ENCODE data around the gene CDC42EP4.
A peak's percentile ranks its signal among the peaks of the same experiment; 100 is the strongest.

Gene CDC42EP4

DNA sequence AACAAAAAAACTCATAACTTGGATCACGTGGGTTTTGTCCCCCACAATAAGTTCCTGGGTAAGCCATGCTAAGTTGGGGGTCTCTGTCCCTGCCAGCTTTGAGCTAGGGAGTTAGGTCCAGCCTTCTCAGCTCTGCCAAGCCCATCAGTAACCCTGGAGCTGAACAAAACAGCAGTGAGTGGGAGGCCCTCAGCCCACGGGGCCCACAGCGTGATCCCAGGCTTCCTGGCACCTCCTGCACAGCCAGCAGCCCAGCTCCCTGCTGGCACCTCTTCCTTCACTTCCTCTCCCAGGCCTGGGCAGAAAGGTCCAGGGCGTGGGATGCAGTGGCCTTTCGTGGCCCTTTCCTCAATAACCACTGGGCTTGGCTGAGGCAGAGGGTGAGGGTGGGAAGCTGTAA lies 35.5 kb upstream of the CDC42EP4 start:
- no peak for TF ChIP-seq SNAI2 (CRISPR knock-in tag; IDR thresholded peaks at IDR 0.05)
- no peak for TF ChIP-seq ZNF70 (CRISPR knock-in tag; IDR thresholded peaks at IDR 0.05)
- no peak for TF ChIP-seq ZFP30 (CRISPR knock-in tag; IDR thresholded peaks at IDR 0.05)
- no peak for TF ChIP-seq ZNF8 (CRISPR knock-in tag; IDR thresholded peaks at IDR 0.05)
- TF ChIP-seq CSDC2 (CRISPR knock-in tag; IDR thresholded peaks at IDR 0.05): no peak

DNA sequence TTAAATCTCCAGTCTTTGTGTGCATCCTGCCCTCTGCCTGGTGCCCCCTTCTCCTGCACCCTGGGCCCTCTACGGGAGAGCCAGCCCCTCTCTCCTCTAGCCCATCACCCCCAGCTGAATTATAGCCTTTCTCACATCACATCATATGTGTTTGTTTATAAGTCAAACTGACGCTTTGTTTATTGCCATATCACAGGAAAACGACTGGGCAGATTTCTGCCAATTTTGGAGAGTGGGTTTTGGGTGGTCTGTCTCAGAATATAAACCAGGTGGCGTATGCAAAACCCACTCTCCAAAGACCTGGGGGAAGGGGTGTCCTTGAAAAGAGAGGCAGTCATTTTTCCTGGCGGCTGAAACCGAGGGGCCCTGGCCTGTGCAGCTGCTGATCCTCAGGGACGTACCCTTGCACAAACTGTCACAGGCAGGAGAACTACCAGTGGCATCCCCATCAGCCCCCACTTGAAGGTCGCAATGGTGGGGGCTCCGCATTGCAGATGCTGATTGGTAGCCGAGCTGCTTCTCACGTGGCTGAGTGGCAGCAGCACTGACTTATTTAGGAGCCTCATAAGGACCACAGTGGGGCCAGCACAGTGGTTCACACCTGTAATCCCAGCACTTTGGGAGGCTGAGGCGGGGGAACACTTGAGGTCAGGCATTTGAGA lies 34.8 kb upstream of the CDC42EP4 start:
- no peak for ATAC-seq
- no peak for TF ChIP-seq RARB (CRISPR knock-in tag; IDR thresholded peaks at IDR 0.05)
- no peak for TF ChIP-seq TCF4 (CRISPR knock-in tag; IDR thresholded peaks at IDR 0.05; ENCODE audit: borderline replicate concordance)
- no peak for TF ChIP-seq ZNF8 (CRISPR knock-in tag; IDR thresholded peaks at IDR 0.05)
- TF ChIP-seq ISL1 (CRISPR knock-in tag; IDR thresholded peaks at IDR 0.05): no peak
- no peak for TF ChIP-seq ESRRG (CRISPR knock-in tag; IDR thresholded peaks at IDR 0.05)
- TF ChIP-seq, protein P1, sequence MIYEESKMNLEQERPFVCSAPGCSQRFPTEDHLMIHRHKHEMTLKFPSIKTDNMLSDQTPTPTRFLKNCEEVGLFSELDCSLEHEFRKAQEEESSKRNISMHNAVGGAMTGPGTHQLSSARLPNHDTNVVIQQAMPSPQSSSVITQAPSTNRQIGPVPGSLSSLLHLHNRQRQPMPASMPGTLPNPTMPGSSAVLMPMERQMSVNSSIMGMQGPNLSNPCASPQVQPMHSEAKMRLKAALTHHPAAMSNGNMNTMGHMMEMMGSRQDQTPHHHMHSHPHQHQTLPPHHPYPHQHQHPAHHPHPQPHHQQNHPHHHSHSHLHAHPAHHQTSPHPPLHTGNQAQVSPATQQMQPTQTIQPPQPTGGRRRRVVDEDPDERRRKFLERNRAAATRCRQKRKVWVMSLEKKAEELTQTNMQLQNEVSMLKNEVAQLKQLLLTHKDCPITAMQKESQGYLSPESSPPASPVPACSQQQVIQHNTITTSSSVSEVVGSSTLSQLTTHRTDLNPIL (CRISPR knock-in tag; IDR thresholded peaks at IDR 0.05; ENCODE audit: low read depth): no peak
- TF ChIP-seq ZNF70 (CRISPR knock-in tag; IDR thresholded peaks at IDR 0.05): no peak
- TF ChIP-seq, protein P2, sequence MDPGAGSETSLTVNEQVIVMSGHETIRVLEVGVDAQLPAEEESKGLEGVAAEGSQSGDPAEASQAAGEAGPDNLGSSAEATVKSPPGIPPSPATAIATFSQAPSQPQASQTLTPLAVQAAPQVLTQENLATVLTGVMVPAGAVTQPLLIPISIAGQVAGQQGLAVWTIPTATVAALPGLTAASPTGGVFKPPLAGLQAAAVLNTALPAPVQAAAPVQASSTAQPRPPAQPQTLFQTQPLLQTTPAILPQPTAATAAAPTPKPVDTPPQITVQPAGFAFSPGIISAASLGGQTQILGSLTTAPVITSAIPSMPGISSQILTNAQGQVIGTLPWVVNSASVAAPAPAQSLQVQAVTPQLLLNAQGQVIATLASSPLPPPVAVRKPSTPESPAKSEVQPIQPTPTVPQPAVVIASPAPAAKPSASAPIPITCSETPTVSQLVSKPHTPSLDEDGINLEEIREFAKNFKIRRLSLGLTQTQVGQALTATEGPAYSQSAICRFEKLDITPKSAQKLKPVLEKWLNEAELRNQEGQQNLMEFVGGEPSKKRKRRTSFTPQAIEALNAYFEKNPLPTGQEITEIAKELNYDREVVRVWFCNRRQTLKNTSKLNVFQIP (CRISPR knock-in tag; IDR thresholded peaks at IDR 0.05; ENCODE audit: borderline replicate concordance, low read depth): no peak
- TF ChIP-seq CSDC2 (CRISPR knock-in tag; IDR thresholded peaks at IDR 0.05): no peak
- no peak for TF ChIP-seq SNAI2 (CRISPR knock-in tag; IDR thresholded peaks at IDR 0.05)
- no peak for TF ChIP-seq PPARA (CRISPR knock-in tag; IDR thresholded peaks at IDR 0.05; ENCODE audit: borderline replicate concordance)
- no peak for TF ChIP-seq OSR1 (CRISPR knock-in tag; IDR thresholded peaks at IDR 0.05)
- TF ChIP-seq GLIS3 (CRISPR knock-in tag; IDR thresholded peaks at IDR 0.05): no peak
- TF ChIP-seq, protein P3, sequence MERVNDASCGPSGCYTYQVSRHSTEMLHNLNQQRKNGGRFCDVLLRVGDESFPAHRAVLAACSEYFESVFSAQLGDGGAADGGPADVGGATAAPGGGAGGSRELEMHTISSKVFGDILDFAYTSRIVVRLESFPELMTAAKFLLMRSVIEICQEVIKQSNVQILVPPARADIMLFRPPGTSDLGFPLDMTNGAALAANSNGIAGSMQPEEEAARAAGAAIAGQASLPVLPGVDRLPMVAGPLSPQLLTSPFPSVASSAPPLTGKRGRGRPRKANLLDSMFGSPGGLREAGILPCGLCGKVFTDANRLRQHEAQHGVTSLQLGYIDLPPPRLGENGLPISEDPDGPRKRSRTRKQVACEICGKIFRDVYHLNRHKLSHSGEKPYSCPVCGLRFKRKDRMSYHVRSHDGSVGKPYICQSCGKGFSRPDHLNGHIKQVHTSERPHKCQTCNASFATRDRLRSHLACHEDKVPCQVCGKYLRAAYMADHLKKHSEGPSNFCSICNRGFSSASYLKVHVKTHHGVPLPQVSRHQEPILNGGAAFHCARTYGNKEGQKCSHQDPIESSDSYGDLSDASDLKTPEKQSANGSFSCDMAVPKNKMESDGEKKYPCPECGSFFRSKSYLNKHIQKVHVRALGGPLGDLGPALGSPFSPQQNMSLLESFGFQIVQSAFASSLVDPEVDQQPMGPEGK (CRISPR knock-in tag; IDR thresholded peaks at IDR 0.05; ENCODE audit: borderline replicate concordance): no peak
- no peak for TF ChIP-seq ZC3H10 (CRISPR knock-in tag; IDR thresholded peaks at IDR 0.05)

More for the DNA sequence above, 35.5 kb upstream of the CDC42EP4 start:
- ATAC-seq: no peak

DNA sequence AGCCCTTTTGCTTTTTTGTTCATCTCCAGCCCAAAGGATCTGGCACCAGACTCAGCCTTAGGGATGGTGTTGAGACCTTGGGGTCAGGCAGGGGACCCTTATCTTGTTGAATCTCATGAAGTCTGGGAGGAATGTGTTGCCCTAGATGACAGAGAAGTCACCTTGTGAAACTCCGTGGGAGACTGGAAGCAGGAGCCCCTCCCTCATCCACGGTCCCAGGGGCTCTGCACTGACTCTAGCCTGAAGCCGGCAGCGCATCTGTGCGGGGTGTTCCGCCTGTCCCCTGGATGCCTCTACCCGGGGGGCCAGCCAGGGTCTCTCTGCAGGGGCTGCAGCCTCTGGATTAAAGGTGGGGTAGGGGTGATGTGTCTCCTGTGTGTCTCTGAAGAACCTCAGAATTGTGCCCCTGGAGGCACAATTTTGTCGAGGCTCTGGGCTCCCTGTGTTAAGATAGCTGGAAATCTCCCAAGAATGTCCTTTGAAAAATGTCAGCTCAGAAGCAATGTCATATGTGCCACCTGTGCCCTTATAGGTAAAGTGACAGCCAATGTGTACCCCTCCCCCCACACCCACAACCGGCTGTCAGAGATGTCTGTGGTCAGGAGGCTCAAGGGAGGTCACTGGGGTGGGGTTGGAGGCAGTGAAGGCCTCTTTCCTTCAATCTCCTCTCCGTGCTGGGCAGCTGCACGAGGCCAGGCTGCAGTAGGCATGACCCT lies 32.1 kb upstream of the CDC42EP4 start:
- ATAC-seq: peak; percentile 5; the same call in 1 of the 3 replicates
- no peak for TF ChIP-seq ISL1 (CRISPR knock-in tag; IDR thresholded peaks at IDR 0.05)
- no peak for TF ChIP-seq PPARA (CRISPR knock-in tag; IDR thresholded peaks at IDR 0.05; ENCODE audit: borderline replicate concordance)
- TF ChIP-seq GLIS3 (CRISPR knock-in tag; IDR thresholded peaks at IDR 0.05): no peak
- no peak for TF ChIP-seq ZNF565 (CRISPR knock-in tag; conservative IDR thresholded peaks at IDR 0.05; ENCODE audit: low read depth)

DNA sequence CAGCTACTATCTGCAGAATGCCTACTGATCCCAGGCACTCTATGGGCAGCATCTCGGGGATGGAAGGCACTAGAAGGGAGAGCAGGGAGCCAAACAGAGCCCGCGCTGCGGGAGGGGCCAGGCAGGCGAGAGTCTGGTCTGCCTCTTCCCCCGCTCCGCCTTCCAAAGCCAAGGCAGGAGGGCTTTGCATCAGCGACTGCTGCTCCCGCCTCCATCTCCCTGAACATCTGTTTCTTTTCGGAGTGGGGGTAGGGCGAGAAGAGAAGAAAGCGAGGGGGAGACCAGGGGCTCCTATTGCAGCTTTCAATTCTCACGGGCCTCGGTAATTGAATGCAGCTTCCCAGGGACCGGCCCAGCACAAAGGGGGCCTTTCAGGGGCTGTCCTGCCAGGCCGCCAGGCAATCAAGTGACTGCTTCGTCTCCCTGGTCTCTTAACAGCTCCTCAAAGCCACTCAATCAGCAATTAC lies 31.4 kb upstream of the CDC42EP4 start:
- ATAC-seq: peak; percentile 86
- TF ChIP-seq ZNF565 (CRISPR knock-in tag; conservative IDR thresholded peaks at IDR 0.05; ENCODE audit: low read depth) (no peak; the same call in 1 of the 2 replicates), GLIS3 (CRISPR knock-in tag; IDR thresholded peaks at IDR 0.05) (no peak), ZNF70 (CRISPR knock-in tag; IDR thresholded peaks at IDR 0.05) (no peak), ZNF8 (CRISPR knock-in tag; IDR thresholded peaks at IDR 0.05) (no peak), ZFP3 (CRISPR knock-in tag; IDR thresholded peaks at IDR 0.05) (0 out of 2 replicates have a peak, but pooled peaks have one; percentile 6), TCF4 (CRISPR knock-in tag; IDR thresholded peaks at IDR 0.05; ENCODE audit: borderline replicate concordance) (peak; percentile 87), ESRRG (CRISPR knock-in tag; IDR thresholded peaks at IDR 0.05) (no peak), ZC3H10 (CRISPR knock-in tag; IDR thresholded peaks at IDR 0.05) (no peak), BACH2 (CRISPR knock-in tag; IDR thresholded peaks at IDR 0.05; ENCODE audit: borderline replicate concordance) (no peak)
- TF ChIP-seq, protein P4, sequence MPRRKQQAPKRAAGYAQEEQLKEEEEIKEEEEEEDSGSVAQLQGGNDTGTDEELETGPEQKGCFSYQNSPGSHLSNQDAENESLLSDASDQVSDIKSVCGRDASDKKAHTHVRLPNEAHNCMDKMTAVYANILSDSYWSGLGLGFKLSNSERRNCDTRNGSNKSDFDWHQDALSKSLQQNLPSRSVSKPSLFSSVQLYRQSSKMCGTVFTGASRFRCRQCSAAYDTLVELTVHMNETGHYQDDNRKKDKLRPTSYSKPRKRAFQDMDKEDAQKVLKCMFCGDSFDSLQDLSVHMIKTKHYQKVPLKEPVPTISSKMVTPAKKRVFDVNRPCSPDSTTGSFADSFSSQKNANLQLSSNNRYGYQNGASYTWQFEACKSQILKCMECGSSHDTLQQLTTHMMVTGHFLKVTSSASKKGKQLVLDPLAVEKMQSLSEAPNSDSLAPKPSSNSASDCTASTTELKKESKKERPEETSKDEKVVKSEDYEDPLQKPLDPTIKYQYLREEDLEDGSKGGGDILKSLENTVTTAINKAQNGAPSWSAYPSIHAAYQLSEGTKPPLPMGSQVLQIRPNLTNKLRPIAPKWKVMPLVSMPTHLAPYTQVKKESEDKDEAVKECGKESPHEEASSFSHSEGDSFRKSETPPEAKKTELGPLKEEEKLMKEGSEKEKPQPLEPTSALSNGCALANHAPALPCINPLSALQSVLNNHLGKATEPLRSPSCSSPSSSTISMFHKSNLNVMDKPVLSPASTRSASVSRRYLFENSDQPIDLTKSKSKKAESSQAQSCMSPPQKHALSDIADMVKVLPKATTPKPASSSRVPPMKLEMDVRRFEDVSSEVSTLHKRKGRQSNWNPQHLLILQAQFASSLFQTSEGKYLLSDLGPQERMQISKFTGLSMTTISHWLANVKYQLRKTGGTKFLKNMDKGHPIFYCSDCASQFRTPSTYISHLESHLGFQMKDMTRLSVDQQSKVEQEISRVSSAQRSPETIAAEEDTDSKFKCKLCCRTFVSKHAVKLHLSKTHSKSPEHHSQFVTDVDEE (CRISPR knock-in tag; IDR thresholded peaks at IDR 0.05): peak; percentile 41; the same call in 1 of the 2 replicates
- TF ChIP-seq, protein P2 (CRISPR knock-in tag; IDR thresholded peaks at IDR 0.05; ENCODE audit: borderline replicate concordance, low read depth): no peak
- TF ChIP-seq, protein P3 (CRISPR knock-in tag; IDR thresholded peaks at IDR 0.05; ENCODE audit: borderline replicate concordance): peak; percentile 91; the same call in 1 of the 2 replicates
- TF ChIP-seq, protein P1 (CRISPR knock-in tag; IDR thresholded peaks at IDR 0.05; ENCODE audit: low read depth): no peak

All from SK-N-SH treated with all-trans-retinoic acid at 6 μM for 48 hours (cell line).